ENCODE measurements around the gene UACA.

Gene UACA

GRCh38 chr15:70633991-70634390, 129.4 kb downstream of the UACA start:
- no peak for DNase-seq (ENCODE audit: extremely low spot score)
- CTCF ChIA-PET = interaction anchor here (1.2 kb wide), 1 partner anchor 89 kb away, joined by 3 read pairs; no protein-coding TSS in a partner anchor
- POLR2A ChIA-PET = no interaction called here
- no peak for TF ChIP-seq CTCF (IDR thresholded peaks at IDR 0.05; ENCODE audit: control extremely low read depth, extremely low read depth, low read depth, missing control alignments)

GRCh38 chr15:70633103-70633831, 130.1 kb downstream of the UACA start:
- TF ChIP-seq CTCF (IDR thresholded peaks at IDR 0.05; ENCODE audit: control extremely low read depth, extremely low read depth, low read depth, missing control alignments) = no peak
- DNase-seq (ENCODE audit: extremely low spot score) = no peak
- ChIA-PET CTCF (interaction anchor here (1.2 kb wide), 1 partner anchor 89 kb away, joined by 3 read pairs; no protein-coding TSS in a partner anchor), POLR2A (no interaction called here)

GRCh38 chr15:70632491-70633102, 130.8 kb downstream of the UACA start:
- DNase-seq (ENCODE audit: extremely low spot score) = no peak
- POLR2A ChIA-PET = no interaction called here
- no peak for TF ChIP-seq CTCF (IDR thresholded peaks at IDR 0.05; ENCODE audit: control extremely low read depth, extremely low read depth, low read depth, missing control alignments)
- CTCF ChIA-PET = no interaction called here

- DNase-seq (ENCODE audit: extremely low spot score) = no peak
- ChIA-PET POLR2A (no interaction called here), CTCF (no interaction called here)
- no peak for TF ChIP-seq CTCF (IDR thresholded peaks at IDR 0.05; ENCODE audit: control extremely low read depth, extremely low read depth, low read depth, missing control alignments)
Observed at GRCh38 chr15:70632079-70632478, 131.3 kb downstream of the UACA start.

GRCh38 chr15:70629735-70630273, 133.6 kb downstream of the UACA start:
- no peak for DNase-seq (ENCODE audit: extremely low spot score)
- ChIA-PET POLR2A (no interaction called here), CTCF (interaction anchor here (1.3 kb wide), 1 partner anchor 12 kb away, joined by 3 read pairs; no protein-coding TSS in a partner anchor)
- no peak for TF ChIP-seq CTCF (IDR thresholded peaks at IDR 0.05; ENCODE audit: control extremely low read depth, extremely low read depth, low read depth, missing control alignments)

GRCh38 chr15:70628549-70628896, 134.8 kb downstream of the UACA start:
- no peak for DNase-seq (ENCODE audit: extremely low spot score)
- no peak for TF ChIP-seq CTCF (IDR thresholded peaks at IDR 0.05; ENCODE audit: control extremely low read depth, extremely low read depth, low read depth, missing control alignments)
- ChIA-PET CTCF (interaction anchor here (0.9 kb wide), 1 partner anchor 13 kb away, joined by 3 read pairs; no protein-coding TSS in a partner anchor), POLR2A (no interaction called here)

All from GM10248 (cell line).